Stimulated activated CD8-positive, alpha-beta memory T cell treated with anti-CD3 and anti-CD28 coated beads, Interleukin-7, amount 100 ng/mL, for 1 hour (primary cell): ENCODE measurements around the gene MAML1.

Experiments
- DNase-seq, 2 donors: peaks; one replicate each; pipeline ENCODE4 v3.0.0-alpha.2; 2020; ENCODE audit warnings: low read depth in 2 of 2

The MAML1 gene

GRCh38 chr5:179794171-179794570 lies 61.5 kb downstream of the MAML1 start:
- DNase-seq, result no peak

- DNase-seq, result no peak
Observed at GRCh38 chr5:179794575-179794974, 62.0 kb downstream of the MAML1 start.

- DNase-seq, result no peak
Observed at GRCh38 chr5:179795049-179795862, 62.6 kb downstream of the MAML1 start.

GRCh38 chr5:179795863-179796833 lies 63.5 kb downstream of the MAML1 start:
- DNase-seq, result no peak

- DNase-seq, result no peak
Observed at GRCh38 chr5:179796877-179797608, 64.4 kb downstream of the MAML1 start.

- no peak for DNase-seq
Observed at GRCh38 chr5:179797741-179798140, 65.1 kb downstream of the MAML1 start.

- no peak for DNase-seq
Observed at GRCh38 chr5:179798144-179798770, 65.6 kb downstream of the MAML1 start.

- DNase-seq, result no peak
Observed at GRCh38 chr5:179798771-179799643, 66.4 kb downstream of the MAML1 start.

- DNase-seq, result no peak
Observed at GRCh38 chr5:179799644-179799973, 67.0 kb downstream of the MAML1 start.

- no peak for DNase-seq
Observed at GRCh38 chr5:179800071-179800695, 67.6 kb downstream of the MAML1 start.

GRCh38 chr5:179800696-179801201 lies 68.1 kb downstream of the MAML1 start:
- DNase-seq, result no peak

- peak; percentile 70 to 82 for DNase-seq
Observed at GRCh38 chr5:179801304-179802206, 68.9 kb downstream of the MAML1 start.

- DNase-seq, result no peak
Observed at GRCh38 chr5:179802207-179802883, 69.7 kb downstream of the MAML1 start.

GRCh38 chr5:179802950-179803562 lies 70.4 kb downstream of the MAML1 start:
- DNase-seq, result no peak

- DNase-seq, result no peak
Observed at GRCh38 chr5:179803651-179804554, 71.3 kb downstream of the MAML1 start.

GRCh38 chr5:179804555-179804947 lies 71.9 kb downstream of the MAML1 start:
- DNase-seq, result no peak

GRCh38 chr5:179805070-179805528 lies 72.5 kb downstream of the MAML1 start:
- no peak for DNase-seq
